Small intestine (tissue), 7 donors: ENCODE data around the gene TNFSF4. TPM values are rescaled to one million over a fixed set of nuclear protein-coding genes. Genes with fewer than 3 reads are reported as not detected.

Experiments used
- DNase-seq, 2 donors: peaks; one replicate each; pipeline versions ENCODE4 v3.0.0 to v3.0.0-alpha.2; 2013
- FAIRE-seq: peaks from 2 replicates; lab custom pipeline; 2012; peaks lifted over from hg19 to GRCh38; lab: Jason Lieb, UNC
- H3K27ac ChIP-seq, 3 donors: one replicate each; pipeline ENCODE4 v1.5.1; 2013; ENCODE audit warnings: low read length in 2 of 3, mild to moderate bottlenecking in 2 of 3, control low read depth in 1 of 3, inconsistent platforms in 1 of 3, low read depth in 1 of 3, moderate library complexity in 1 of 3
- H3K27me3 ChIP-seq, 3 donors: one replicate each; pipeline ENCODE4 v1.6.1; 2013; ENCODE audit warnings: low read length in 3 of 3, inconsistent platforms in 1 of 3; ENCODE audit not compliant: control insufficient read depth in 3 of 3, insufficient read depth in 3 of 3
- H3K36me3 ChIP-seq, 3 donors: one replicate each; pipeline ENCODE4 v1.6.1; 2013; ENCODE audit warnings: low read length in 3 of 3, inconsistent platforms in 1 of 3, low read depth in 1 of 3, mild to moderate bottlenecking in 1 of 3, moderate library complexity in 1 of 3; ENCODE audit not compliant: control insufficient read depth in 3 of 3, insufficient read depth in 2 of 3
- H3K4me1 ChIP-seq, 3 donors: one replicate each; pipeline ENCODE4 v1.6.1; 2013; ENCODE audit warnings: low read length in 2 of 3, inconsistent platforms in 1 of 3, low read depth in 1 of 3, mild to moderate bottlenecking in 1 of 3, moderate library complexity in 1 of 3; ENCODE audit not compliant: control insufficient read depth in 3 of 3, insufficient read depth in 2 of 3
- H3K4me3 ChIP-seq, 3 donors: one replicate each; pipeline ENCODE4 v1.5.1; 2013; ENCODE audit warnings: low read length in 3 of 3, control low read depth in 1 of 3, inconsistent platforms in 1 of 3, low read depth in 1 of 3, mild to moderate bottlenecking in 1 of 3, moderate library complexity in 1 of 3
- H3K9me3 ChIP-seq, 2 donors: one replicate each; pipeline ENCODE4 v1.6.1; 2013; ENCODE audit warnings: low read depth in 1 of 2, low read length in 1 of 2; ENCODE audit not compliant: control insufficient read depth in 2 of 2, insufficient read depth in 1 of 2
- WGBS, 3 donors: extraction: QIAGEN DNeasy Blood & Tissue Kit; methylation state at CpG; one replicate each; pipeline ENCODE4 v1.1.7; 2013; 5-methylcytosine and 5-hydroxymethylcytosine counted together
- polyA plus RNA-seq, 4 donors: library from polyadenylated mRNA; stranded (reverse) in 3 of 4; unstranded in 1 of 4; fragments of 200-250 nt in 3 of 4; fragments of 120-200 nt in 1 of 4; gene quantifications; one replicate each; pipeline versions ENCODE4 v1.2.1 to v1.2.3, GENCODE V29; 2013
- donor health status: healthy with polysubstance abuse.
- donor health status: control.
- donor health status: control.
- donor health status: Bipolar disorder and iron deficiency.
- donor health status: healthy.

The TNFSF4 gene
- polyA plus RNA-seq, 4 donors: 0.22 to 0.81 TPM; not detected in 2

DNA sequence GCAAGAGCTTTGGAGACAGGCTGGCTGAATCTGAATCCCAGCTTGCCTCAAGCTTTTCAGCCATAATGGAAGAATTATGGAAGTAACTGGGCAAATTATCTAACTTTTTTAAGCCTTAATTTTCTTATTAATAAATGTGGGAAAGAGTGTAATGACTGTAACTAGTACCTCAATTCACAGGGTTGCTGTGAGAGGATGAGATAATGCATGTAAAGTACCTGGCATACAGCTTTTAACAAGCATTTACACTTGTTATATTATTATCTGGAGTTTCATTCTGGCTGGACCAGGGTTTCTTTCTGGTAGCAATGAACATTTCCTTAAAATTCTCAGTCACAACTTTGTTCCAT, 15.9 kb upstream of the TNFSF4 start:
- peaks cover 0 to 7% of the 10 kb centered on the region in 2 donors for H3K9me3 ChIP-seq
- H3K4me3 ChIP-seq: no peak overlapping the region
- no peaks in the 10 kb centered on the region for H3K36me3 ChIP-seq
- no peaks in the 10 kb centered on the region for H3K4me1 ChIP-seq
- no peaks in the 10 kb centered on the region for H3K27me3 ChIP-seq
- no peak for FAIRE-seq
- no peak for DNase-seq
- no peak overlapping the region for H3K27ac ChIP-seq

DNA sequence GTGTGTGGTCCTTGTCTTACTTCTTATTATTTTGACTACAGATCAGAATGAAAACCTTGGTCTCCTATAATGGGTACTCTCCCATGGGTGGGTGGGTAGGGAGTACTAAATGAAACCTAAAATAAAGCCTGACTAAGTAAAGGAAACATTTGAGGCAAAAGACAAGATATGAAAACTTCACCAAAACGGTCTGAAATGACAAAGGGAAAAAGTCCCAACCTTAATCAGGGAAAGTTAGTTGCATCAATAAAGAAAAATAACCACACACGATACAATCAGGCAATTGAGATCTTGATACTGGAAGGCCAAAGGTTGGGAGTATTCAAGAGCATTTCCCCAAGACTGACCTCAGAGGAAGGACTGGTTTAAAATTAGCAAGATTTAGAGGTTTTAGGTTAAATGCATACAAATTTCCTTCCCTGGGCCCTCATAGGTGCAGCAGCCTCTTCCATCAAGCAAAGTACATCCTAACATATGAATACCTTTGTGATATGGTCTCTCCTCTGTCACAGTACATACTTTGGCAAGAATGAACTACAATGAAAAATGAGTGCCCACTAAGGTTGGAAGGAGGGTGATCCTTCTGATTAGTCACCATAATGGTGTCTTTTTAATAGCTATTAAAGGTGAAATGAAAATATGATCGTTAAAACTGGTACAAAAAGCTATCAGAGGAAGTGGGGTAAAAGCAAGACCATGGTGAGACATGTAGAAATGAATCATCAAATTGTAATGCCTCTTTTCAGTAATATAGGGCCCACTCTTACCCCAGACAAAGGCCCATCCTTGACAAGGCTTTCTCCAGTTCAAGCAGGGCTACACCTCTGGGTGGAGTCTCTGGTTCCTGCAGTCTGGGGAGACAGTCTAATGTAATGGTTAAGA, 15.3 kb upstream of the TNFSF4 start:
- peaks cover 0 to under 1% of the 10 kb centered on the region in 2 donors for H3K9me3 ChIP-seq
- 32 to 52% (median 33%) methylated on average over 3 of the region's 3 CpGs for WGBS, 3 donors
- H3K27ac ChIP-seq: no peak overlapping the region
- no peaks in the 10 kb centered on the region for H3K36me3 ChIP-seq
- DNase-seq (no peak), FAIRE-seq (no peak)
- no peaks in the 10 kb centered on the region for H3K27me3 ChIP-seq
- H3K4me3 ChIP-seq: no peak overlapping the region
- H3K4me1 ChIP-seq: no peaks in the 10 kb centered on the region

DNA sequence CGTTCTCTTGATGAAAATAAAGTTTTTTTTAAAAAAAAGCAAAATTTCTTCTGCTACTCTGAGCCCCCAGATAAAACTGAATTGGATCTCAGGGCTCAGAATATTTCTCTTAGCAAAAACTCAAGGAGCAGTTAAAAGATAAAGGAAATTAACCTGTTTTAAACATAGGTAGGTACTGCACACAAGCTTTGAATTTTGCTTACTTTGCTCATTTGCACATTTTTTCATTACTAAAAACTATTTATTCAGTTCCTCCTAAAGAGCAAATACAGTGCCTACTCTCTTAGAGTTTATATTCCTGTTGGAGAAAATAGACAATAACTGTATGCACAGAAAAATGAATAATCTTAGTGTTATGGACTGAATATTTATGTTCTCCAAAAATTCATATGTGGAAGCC, 13.0 kb upstream of the TNFSF4 start:
- DNase-seq (no peak), FAIRE-seq (no peak)
- no peaks in the 10 kb centered on the region for H3K27me3 ChIP-seq
- 87 to 92% (median 90%) methylated on average over 1 of the region's 1 CpG for WGBS, 3 donors
- H3K27ac ChIP-seq: no peak overlapping the region
- no peaks in the 10 kb centered on the region for H3K9me3 ChIP-seq
- no peaks in the 10 kb centered on the region for H3K36me3 ChIP-seq
- no peak overlapping the region for H3K4me3 ChIP-seq
- no peaks in the 10 kb centered on the region for H3K4me1 ChIP-seq

DNA sequence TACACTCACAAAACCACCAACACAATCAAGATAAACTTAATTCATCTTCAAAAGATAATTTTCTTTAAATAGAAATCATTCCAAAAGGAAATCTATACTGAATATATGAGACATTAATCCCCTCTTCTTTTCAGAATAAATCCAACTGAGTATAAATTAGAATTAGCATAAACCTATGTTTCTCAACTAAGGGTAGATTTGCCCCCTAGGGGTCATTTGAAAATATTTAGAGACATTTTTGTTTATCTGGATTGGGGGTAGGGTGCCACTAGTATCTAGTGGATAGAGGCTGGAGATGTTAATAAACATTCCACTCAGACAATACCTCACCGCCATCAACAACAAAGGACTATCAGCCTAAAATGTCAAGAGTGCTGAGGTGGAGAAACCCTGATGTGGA, 6.5 kb upstream of the TNFSF4 start:
- DNase-seq: no peak
- FAIRE-seq: no peak
- Histone ChIP-seq H3K4me3 (no peak overlapping the region), H3K36me3 (no peaks in the 10 kb centered on the region), H3K27ac (no peak overlapping the region), H3K9me3 (no peaks in the 10 kb centered on the region), H3K4me1 (peaks cover 0 to 22% (median 3%) of the 10 kb centered on the region in 3 donors), H3K27me3 (no peaks in the 10 kb centered on the region)
- 98 to 100% (median 100%) methylated on average over 1 of the region's 1 CpG for WGBS, 3 donors

DNA sequence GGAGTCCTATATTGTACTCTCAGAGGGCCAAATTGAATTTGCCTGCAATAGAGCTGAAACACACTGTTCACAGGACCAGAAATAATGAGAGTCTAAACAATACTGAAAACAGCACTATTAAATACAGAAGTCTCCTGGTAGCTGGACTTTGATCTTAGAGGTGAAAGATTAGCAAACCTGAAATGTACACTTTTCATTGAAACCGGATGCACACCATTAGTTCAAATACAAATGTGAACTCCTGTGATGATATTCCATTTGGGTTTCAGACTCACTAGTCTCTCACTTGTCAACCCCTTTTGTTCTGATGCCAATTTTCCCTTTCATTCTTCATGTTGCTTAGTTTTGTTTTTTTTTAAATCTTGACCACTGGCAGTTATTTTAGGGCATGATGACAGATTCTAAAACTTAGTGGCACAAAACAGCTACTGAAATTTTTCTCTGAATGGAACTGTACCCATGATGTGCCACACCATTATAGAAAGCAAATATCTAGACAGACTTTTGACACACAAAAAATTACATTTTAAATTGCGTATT, 5.9 kb upstream of the TNFSF4 start:
- FAIRE-seq (no peak), DNase-seq (peak in 1 of 2 donors; percentile 45)
- WGBS, 3 donors: 60 to 74% (median 66%) methylated on average over 2 of the region's 2 CpGs
- no peak overlapping the region for H3K27ac ChIP-seq
- H3K4me1 ChIP-seq: peaks cover 0 to 22% (median 3%) of the 10 kb centered on the region in 3 donors
- H3K36me3 ChIP-seq: no peaks in the 10 kb centered on the region
- H3K9me3 ChIP-seq: no peaks in the 10 kb centered on the region
- no peak overlapping the region for H3K4me3 ChIP-seq
- H3K27me3 ChIP-seq: no peaks in the 10 kb centered on the region

DNA sequence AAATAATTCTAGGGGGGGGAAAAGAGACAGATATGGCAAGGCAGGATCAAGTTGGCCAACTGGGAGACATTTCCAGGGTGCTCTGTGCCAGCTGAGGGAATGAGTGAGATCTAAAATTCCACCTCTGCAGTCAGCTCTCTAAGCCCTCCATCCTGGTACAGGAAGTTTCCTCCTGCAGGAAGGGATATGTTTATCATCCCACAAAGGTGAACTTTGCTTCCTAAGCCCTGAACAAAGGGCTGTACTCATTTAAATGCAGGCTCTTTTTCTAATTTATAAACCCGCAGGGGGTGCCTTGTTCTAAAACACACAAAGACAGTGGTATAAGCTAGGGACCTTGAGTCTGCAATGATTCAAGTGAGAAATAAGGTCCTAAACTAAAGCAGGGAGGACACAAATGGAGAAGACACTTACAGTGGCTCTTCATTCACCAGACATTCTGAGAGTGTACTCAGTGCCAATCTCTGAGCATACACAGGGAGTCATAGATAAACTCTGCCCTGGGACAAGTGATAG, 3.6 kb upstream of the TNFSF4 start:
- 13 to 66% (median 44%) methylated on average over 1 of the region's 1 CpG for WGBS, 3 donors
- H3K27ac ChIP-seq: peak overlapping the region in 1 of 3 donors; percentile 77

DNA sequence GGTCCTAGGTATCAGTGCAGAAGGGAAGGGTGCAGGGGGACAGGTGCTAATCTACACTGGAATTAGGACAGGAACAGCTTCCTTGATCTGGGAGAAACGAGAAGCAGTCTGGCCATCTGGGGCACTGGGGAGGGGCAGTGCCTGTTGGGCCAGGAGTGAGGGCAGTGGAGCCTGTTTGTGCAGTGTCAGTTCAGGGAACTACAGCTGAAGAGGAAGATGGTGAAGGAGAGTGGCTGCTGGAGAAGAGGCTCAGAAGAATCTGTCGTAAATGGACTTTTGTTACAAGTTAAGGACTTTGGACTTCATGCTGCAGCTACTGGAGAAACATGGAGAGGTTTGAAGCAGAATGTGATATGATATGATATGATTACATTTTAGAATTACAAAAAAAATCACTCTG, 3.2 kb upstream of the TNFSF4 start:
- Histone ChIP-seq H3K36me3 (no peaks in the 10 kb centered on the region), H3K9me3 (no peaks in the 10 kb centered on the region), H3K27me3 (no peaks in the 10 kb centered on the region), H3K4me3 (no peak overlapping the region), H3K4me1 (peaks cover 0 to 35% (median 3%) of the 10 kb centered on the region in 3 donors), H3K27ac (peak overlapping the region in 1 of 3 donors; percentile 77)
- WGBS, 3 donors: 10 to 57% (median 29%) methylated on average over 2 of the region's 2 CpGs
- DNase-seq: peak; percentile 57 to 58
- no peak for FAIRE-seq

More for the DNA sequence above, 3.6 kb upstream of the TNFSF4 start:
- DNase-seq (peak; percentile 53 to 65), FAIRE-seq (no peak)
- Histone ChIP-seq H3K36me3 (no peaks in the 10 kb centered on the region), H3K4me3 (no peak overlapping the region), H3K9me3 (no peaks in the 10 kb centered on the region), H3K4me1 (peaks cover 0 to 30% (median 3%) of the 10 kb centered on the region in 3 donors), H3K27me3 (no peaks in the 10 kb centered on the region)

DNA sequence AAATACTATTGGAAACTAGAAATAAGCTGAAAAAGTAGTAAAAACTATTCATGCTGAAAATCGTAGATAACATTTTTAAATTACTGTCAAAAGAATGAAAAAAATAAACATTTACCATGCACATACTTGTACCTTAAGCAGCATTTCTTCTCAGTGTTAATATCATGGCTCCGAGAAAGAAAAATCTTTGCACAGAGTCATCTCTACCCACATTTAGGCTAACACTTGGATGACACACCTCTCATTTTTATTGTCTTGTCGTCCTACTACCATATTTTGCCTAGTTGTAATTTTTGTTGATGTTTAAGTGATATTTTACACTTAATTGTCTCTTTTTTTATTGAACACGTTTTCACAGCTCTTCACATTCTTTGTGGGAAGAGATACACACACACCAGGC, 1.7 kb upstream of the TNFSF4 start:
- DNase-seq (no peak), FAIRE-seq (no peak)
- H3K9me3 ChIP-seq: no peaks in the 10 kb centered on the region
- no peaks in the 10 kb centered on the region for H3K27me3 ChIP-seq
- H3K4me3 ChIP-seq: no peak overlapping the region
- no peaks in the 10 kb centered on the region for H3K36me3 ChIP-seq
- 62 to 79% (median 65%) methylated on average over 4 of the region's 4 CpGs for WGBS, 3 donors
- no peak overlapping the region for H3K27ac ChIP-seq
- peaks cover 0 to 38% (median 3%) of the 10 kb centered on the region in 3 donors for H3K4me1 ChIP-seq
